Measurements from ENCODE around the gene CDX2.

GRCh38 chr13:27956576-27957300 is 12.4 kb downstream of the CDX2 start:
- TF ChIP-seq CTCF (conservative IDR thresholded peaks at IDR 0.05; ENCODE audit: low read depth, low read length) (no peak), EZH2 (IDR thresholded peaks at IDR 0.05; ENCODE audit: borderline replicate concordance, low read depth, low read length, poor library complexity, severe bottlenecking) (no peak)

All from A673 (cell line).